ENCODE measurements around the gene PGAM5.

PGAM5 gene

GRCh38 chr12:132716356-132716755 lies 5.7 kb downstream of the PGAM5 start:
- no peak overlapping the region for H3K4me3 ChIP-seq (ENCODE audit: low read length)
- TF ChIP-seq, protein P1, sequence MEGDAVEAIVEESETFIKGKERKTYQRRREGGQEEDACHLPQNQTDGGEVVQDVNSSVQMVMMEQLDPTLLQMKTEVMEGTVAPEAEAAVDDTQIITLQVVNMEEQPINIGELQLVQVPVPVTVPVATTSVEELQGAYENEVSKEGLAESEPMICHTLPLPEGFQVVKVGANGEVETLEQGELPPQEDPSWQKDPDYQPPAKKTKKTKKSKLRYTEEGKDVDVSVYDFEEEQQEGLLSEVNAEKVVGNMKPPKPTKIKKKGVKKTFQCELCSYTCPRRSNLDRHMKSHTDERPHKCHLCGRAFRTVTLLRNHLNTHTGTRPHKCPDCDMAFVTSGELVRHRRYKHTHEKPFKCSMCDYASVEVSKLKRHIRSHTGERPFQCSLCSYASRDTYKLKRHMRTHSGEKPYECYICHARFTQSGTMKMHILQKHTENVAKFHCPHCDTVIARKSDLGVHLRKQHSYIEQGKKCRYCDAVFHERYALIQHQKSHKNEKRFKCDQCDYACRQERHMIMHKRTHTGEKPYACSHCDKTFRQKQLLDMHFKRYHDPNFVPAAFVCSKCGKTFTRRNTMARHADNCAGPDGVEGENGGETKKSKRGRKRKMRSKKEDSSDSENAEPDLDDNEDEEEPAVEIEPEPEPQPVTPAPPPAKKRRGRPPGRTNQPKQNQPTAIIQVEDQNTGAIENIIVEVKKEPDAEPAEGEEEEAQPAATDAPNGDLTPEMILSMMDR (conservative IDR thresholded peaks at IDR 0.05; ENCODE audit: low read depth, low read length): no peak
- no peak for DNase-seq (ENCODE audit: low read depth)

GRCh38 chr12:132717011-132717410 lies 6.4 kb downstream of the PGAM5 start:
- H3K4me3 ChIP-seq (ENCODE audit: low read length): no peak overlapping the region
- DNase-seq (ENCODE audit: low read depth): no peak
- TF ChIP-seq, protein P1 (conservative IDR thresholded peaks at IDR 0.05; ENCODE audit: low read depth, low read length): no peak

GRCh38 chr12:132717531-132718387 lies 7.1 kb downstream of the PGAM5 start:
- H3K4me3 ChIP-seq (ENCODE audit: low read length): no peak overlapping the region
- TF ChIP-seq, protein P1 (conservative IDR thresholded peaks at IDR 0.05; ENCODE audit: low read depth, low read length): no peak
- DNase-seq (ENCODE audit: low read depth): no peak

DNA sequence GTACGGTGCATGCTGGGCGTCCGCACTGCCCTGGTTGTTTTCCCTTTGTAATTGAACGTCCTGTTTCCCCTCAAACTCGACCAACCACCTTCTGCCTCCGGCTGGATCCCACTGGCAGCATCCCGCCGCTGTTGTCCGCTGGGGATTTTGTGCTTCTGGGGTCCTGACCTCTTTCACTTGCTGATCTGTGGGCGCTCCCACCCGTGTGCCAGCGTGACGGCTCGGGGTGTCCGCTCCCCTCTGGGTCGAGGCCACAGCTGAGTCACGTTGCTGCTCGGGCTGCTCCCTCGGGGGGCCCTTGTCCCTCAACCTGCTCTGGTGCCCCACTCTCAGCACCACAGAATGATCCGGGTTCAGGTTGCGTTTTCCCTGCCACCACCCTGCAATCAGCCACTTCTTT lies 8.0 kb downstream of the PGAM5 start:
- no peak for DNase-seq (ENCODE audit: low read depth)
- TF ChIP-seq, protein P1 (conservative IDR thresholded peaks at IDR 0.05; ENCODE audit: low read depth, low read length): no peak
- no peak overlapping the region for H3K4me3 ChIP-seq (ENCODE audit: low read length)

DNA sequence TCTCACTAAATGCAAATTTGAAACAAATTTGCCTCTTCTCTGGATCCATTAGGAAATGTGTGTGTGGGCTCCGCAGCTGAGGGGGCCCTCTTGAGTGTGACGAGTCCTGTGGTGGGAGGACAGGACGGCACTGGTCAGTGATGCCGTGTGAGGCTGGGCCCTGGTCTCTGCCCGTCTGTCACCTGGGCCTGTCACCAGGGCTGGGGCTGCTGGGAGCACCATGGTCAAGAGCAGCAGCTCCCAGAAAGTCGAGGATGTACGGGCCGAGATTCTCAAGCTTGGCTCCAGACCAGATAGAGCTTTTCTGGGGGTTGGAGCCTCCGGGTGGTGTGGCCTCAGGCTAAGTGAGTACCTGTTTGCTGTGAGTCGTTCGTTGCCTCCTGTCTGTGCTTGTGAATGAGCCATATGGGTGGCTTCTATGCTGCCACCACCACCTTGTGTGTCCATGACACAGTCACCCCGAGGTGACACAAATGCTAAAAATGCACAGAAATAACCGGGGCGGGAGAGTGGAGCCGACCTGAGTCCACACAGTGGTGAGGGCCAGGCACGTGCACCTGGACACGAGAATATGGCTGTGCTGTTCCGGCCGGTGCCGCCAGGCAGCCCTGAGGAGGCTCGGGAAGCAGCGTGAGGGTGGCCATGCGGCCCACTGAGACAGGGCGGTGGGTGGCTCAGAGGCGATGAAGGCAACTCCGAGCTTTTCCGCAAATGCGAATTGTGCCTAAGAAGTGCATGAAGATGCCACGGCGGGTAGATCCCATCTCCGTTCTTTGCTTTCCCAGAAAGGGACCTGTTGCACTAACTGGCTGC lies 8.7 kb downstream of the PGAM5 start:
- no peak overlapping the region for H3K4me3 ChIP-seq (ENCODE audit: low read length)
- no peak for DNase-seq (ENCODE audit: low read depth)
- TF ChIP-seq, protein P1 (conservative IDR thresholded peaks at IDR 0.05; ENCODE audit: low read depth, low read length): no peak

DNA sequence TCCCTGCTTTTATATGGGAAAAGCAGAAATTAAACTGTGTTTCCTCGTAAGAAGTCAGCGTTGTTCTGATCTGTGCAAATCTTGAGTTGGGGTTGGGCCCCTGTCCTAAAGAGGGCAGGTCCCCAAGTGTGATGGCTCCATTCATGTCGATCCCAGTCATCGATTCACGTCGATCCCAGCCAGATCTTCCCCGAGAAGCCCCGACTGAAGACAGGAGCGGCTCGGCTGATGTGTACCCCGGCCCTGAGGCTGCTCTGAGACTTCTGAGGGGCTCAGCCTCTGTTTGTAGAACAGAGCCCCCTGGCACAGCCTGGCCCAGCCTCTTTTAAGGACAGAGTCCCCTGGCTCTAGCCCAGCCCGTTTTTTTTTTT lies 9.3 kb downstream of the PGAM5 start:
- DNase-seq (ENCODE audit: low read depth): no peak
- H3K4me3 ChIP-seq (ENCODE audit: low read length): no peak overlapping the region
- TF ChIP-seq, protein P1 (conservative IDR thresholded peaks at IDR 0.05; ENCODE audit: low read depth, low read length): no peak
